Esophagus muscularis mucosa (tissue), 4 donors: ENCODE data around the gene RAB17. TPM values are rescaled to one million over a fixed set of nuclear protein-coding genes. Genes with fewer than 3 reads are reported as not detected.

ENCODE experiments used
- DNase-seq: peaks from one replicate; pipeline ENCODE4 v3.0.0-alpha.2; 2017; ENCODE audit errors: extremely low spot score
- H3K27ac ChIP-seq, 4 donors: fragments of 200-600 bp; sonication (generic); replicated peaks in 1 of 4; 1 replicate in 3 of 4; 2 replicates in 1 of 4; pipeline ENCODE4 v1.5.1; 2016 to 2019; ENCODE audit warnings: mild to moderate bottlenecking in 1 of 4
- H3K27me3 ChIP-seq, 4 donors: fragments of 200-600 bp; sonication (generic); one replicate each; pipeline versions ENCODE4 v1.5.1 to v1.6.0; 2016 to 2019
- H3K36me3 ChIP-seq, 4 donors: fragments of 200-600 bp; sonication (generic); one replicate each; pipeline ENCODE4 v1.5.1; 2016 to 2019
- H3K4me1 ChIP-seq, 4 donors: fragments of 200-600 bp; sonication (generic); one replicate each; pipeline ENCODE4 v1.5.1; 2016 to 2019
- H3K4me3 ChIP-seq, 4 donors: fragments of 200-600 bp; sonication (generic); 1 replicate in 2 of 4; 2 replicates in 2 of 4; pipeline ENCODE4 v1.5.1; 2016 to 2019; ENCODE audit warnings: mild to moderate bottlenecking in 4 of 4, moderate library complexity in 1 of 4
- H3K9me3 ChIP-seq, 4 donors: fragments of 200-600 bp; sonication (generic); 1 replicate in 3 of 4; 2 replicates in 1 of 4; pipeline ENCODE4 v1.5.1; 2016 to 2019
- EP300 ChIP-seq: sonication (generic); formaldehyde crosslinking; IDR thresholded peaks from one replicate; pipeline ENCODE4 v1.6.1; 2017; ENCODE audit warnings: antibody characterized with exemption
- POLR2A ChIP-seq: fragments of 450-650 bp; IDR thresholded peaks from one replicate; pipeline ENCODE4 v1.6.1; 2017; ENCODE audit warnings: antibody characterized with exemption, moderate library complexity, mild to moderate bottlenecking, low read depth
- POLR2AphosphoS5 ChIP-seq, 2 donors: sonication (generic); formaldehyde crosslinking; IDR thresholded peaks; one replicate each; pipeline ENCODE4 v1.6.1; 2017; ENCODE audit warnings: antibody characterized with exemption in 2 of 2
- WGBS: methylation state at CpG from one replicate; pipeline ENCODE4 v1.1.5; 2018; 5-methylcytosine and 5-hydroxymethylcytosine counted together
- intact Hi-C: fragments of 100-400 bp; cut with DNase I; formaldehyde crosslinking; loops from one replicate; pipeline ENCODE4 v1.15.1; 2023
- total RNA-seq, 4 donors: library from RNA; depleted of rRNA; stranded (reverse); fragments of >200 nt; gene quantifications; one replicate each; pipeline versions ENCODE4 v1.1.0 to v1.2.1, GENCODE V29; 2016
- TF ChIP-seq, protein P1 (sequence below), 3 experiments: fragments of 200-600 bp in 2 of 3; fragments of 450-650 bp in 1 of 3; sonication (generic) in 2 of 3; IDR thresholded peaks; one replicate each; pipeline ENCODE4 v1.5.1; 2017 to 2019; ENCODE audit warnings: antibody characterized with exemption in 3 of 3, mild to moderate bottlenecking in 2 of 3, moderate library complexity in 1 of 3

The RAB17 gene
- total RNA-seq, 4 donors from 2014 or later, result 0.83 to 3.7 (median 1.4) TPM

DNA sequence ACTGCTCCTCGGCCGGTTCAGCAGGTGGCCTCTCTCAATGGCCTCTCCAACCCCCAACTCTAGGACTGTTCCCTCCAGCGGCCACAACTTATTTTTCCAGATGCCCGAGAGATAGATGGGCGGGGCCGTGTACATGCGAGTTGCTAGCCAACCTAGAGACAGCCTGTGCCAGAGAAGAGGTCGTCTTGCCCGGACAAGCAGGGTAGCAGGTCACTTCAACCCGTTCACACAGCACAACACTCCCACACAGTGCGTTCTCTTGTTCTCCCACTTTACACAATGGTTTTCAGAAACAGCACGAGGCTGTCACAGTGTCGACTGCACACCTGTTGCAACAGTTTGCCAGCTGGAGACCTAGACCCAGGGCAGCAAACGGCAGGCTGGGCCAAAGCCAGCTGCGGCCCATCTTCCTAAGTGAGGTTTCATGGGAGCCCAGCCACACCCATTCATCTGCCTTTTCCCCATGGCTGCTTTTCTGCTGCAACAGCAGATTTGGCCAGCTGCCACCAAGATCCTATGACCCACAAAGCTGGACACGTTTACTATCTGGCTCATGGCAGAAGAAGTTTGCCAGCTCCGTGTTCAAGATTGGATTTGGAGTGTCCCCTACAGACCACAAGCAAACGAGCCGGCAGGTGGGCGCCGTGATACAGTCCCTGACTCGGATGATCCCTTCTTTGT is 31.4 kb downstream of the RAB17 start:
- peak; percentile 94 for DNase-seq
- Histone ChIP-seq H3K4me1 (peaks cover 9 to 30% (median 26%) of the 10 kb centered on the region in 4 donors), H3K36me3 (peaks cover 0 to 2% (median 0%) of the 10 kb centered on the region in 4 donors), H3K4me3 (no peak overlapping the region), H3K27ac (no peak overlapping the region), H3K27me3 (peaks cover 0 to 10% (median 0%) of the 10 kb centered on the region in 4 donors), H3K9me3 (peaks cover 0 to 12% (median 8%) of the 10 kb centered on the region in 4 donors)
- TF ChIP-seq POLR2A, result no peak
- no peak for TF ChIP-seq EP300
- TF ChIP-seq POLR2AphosphoS5 (IDR thresholded peaks at IDR 0.05), result peak; percentile 58 to 63
- TF ChIP-seq, protein P1, sequence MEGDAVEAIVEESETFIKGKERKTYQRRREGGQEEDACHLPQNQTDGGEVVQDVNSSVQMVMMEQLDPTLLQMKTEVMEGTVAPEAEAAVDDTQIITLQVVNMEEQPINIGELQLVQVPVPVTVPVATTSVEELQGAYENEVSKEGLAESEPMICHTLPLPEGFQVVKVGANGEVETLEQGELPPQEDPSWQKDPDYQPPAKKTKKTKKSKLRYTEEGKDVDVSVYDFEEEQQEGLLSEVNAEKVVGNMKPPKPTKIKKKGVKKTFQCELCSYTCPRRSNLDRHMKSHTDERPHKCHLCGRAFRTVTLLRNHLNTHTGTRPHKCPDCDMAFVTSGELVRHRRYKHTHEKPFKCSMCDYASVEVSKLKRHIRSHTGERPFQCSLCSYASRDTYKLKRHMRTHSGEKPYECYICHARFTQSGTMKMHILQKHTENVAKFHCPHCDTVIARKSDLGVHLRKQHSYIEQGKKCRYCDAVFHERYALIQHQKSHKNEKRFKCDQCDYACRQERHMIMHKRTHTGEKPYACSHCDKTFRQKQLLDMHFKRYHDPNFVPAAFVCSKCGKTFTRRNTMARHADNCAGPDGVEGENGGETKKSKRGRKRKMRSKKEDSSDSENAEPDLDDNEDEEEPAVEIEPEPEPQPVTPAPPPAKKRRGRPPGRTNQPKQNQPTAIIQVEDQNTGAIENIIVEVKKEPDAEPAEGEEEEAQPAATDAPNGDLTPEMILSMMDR (IDR thresholded peaks at IDR 0.05), result peak in 1 of 3 experiments; percentile 16
- WGBS, result 60% methylated on average over 20 of the region's 22 CpGs
- intact Hi-C loops, result no loop called here

DNA sequence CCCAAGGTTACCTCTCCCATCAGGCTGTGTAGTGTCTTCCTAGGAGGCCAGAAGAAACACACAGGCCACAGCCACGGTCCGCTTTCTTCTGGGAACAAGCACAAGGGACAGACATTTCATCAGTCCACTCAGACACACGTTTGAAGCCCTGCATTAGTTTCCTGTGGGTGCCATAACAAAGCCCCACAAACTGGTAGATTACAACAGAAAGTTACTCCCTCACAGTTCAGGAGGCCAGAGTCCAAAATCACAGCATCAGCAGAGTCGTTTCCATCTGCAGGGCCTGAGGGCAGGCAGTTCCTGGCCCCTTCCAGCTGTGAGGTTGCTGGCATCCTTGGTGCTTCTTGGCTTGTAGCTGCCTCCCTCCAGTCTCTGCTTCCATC is 32.9 kb downstream of the RAB17 start:
- no peak for TF ChIP-seq POLR2A
- TF ChIP-seq EP300, result no peak
- TF ChIP-seq, protein P1 (IDR thresholded peaks at IDR 0.05), result no peak
- no peak for TF ChIP-seq POLR2AphosphoS5 (IDR thresholded peaks at IDR 0.05)
- Histone ChIP-seq H3K4me1 (peaks cover 9 to 30% (median 26%) of the 10 kb centered on the region in 4 donors), H3K36me3 (peaks cover 0 to 3% (median 0%) of the 10 kb centered on the region in 4 donors), H3K9me3 (peaks cover 0 to 12% (median 8%) of the 10 kb centered on the region in 4 donors), H3K4me3 (no peak overlapping the region), H3K27me3 (no peaks in the 10 kb centered on the region), H3K27ac (peak overlapping the region; percentile 54 to 68 (median 60))
- DNase-seq, result no peak
- WGBS, result 73% methylated on average over 4 of the region's 4 CpGs
- intact Hi-C loops, result no loop called here

GRCh38 chr2:237556773-237557632 is 33.5 kb downstream of the RAB17 start:
- TF ChIP-seq POLR2A (no peak), POLR2AphosphoS5 (IDR thresholded peaks at IDR 0.05) (peak in 1 of 2 donors; percentile 24), EP300 (no peak)
- TF ChIP-seq, protein P1 (IDR thresholded peaks at IDR 0.05), result peak in 2 of 3 experiments; percentile 8 to 36
- Histone ChIP-seq H3K27ac (peak overlapping the region; percentile 54 to 68 (median 60)), H3K36me3 (peaks cover 0 to 3% (median 0%) of the 10 kb centered on the region in 4 donors), H3K27me3 (no peaks in the 10 kb centered on the region), H3K4me3 (peak overlapping the region in 1 of 4 donors; percentile 12), H3K9me3 (peaks cover 0 to 12% (median 8%) of the 10 kb centered on the region in 4 donors), H3K4me1 (peaks cover 9 to 34% (median 26%) of the 10 kb centered on the region in 4 donors)
- no peak for DNase-seq
- intact Hi-C loops, result no loop called here
- 40% methylated on average over 8 of the region's 11 CpGs for WGBS

- H3K4me1 ChIP-seq, result peaks cover 9 to 40% (median 32%) of the 10 kb centered on the region in 4 donors
- H3K9me3 ChIP-seq, result peaks cover 0 to 12% (median 8%) of the 10 kb centered on the region in 4 donors
- no peak overlapping the region for H3K27ac ChIP-seq
- H3K4me3 ChIP-seq, result no peak overlapping the region
- 95% methylated on average over 1 of the region's 1 CpG for WGBS
- intact Hi-C loops, result no loop called here
- DNase-seq, result no peak
- TF ChIP-seq EP300, result no peak
- TF ChIP-seq POLR2A, result no peak
- H3K36me3 ChIP-seq, result peaks cover 0 to 3% (median 0%) of the 10 kb centered on the region in 4 donors
- no peaks in the 10 kb centered on the region for H3K27me3 ChIP-seq
Measured at GRCh38 chr2:237555560-237555959, 35.0 kb downstream of the RAB17 start.

DNA sequence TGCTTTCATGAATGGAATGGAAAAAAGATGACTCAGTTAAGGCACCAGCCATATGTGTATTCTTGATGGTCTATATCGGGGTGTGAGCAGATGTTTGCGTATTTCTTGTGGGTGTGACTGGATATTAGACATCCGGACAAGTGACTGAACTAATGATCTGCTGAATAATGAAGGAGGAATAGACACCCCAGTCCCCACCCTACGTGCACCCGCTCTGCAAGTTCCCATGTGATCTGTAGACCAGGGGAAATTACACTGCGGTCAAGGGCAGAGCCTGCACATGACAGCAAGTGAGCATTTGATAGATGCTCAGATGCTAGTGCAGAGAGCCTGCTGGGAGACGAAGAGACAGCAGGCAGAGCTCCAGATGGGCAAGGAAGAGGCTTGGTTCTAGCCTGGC is 36.6 kb downstream of the RAB17 start:
- DNase-seq, result no peak
- TF ChIP-seq, protein P1 (IDR thresholded peaks at IDR 0.05), result no peak
- no peak for TF ChIP-seq EP300
- TF ChIP-seq POLR2AphosphoS5 (IDR thresholded peaks at IDR 0.05), result no peak
- no peak for TF ChIP-seq POLR2A
- Histone ChIP-seq H3K36me3 (peaks cover 0 to 3% (median 0%) of the 10 kb centered on the region in 4 donors), H3K9me3 (peaks cover 0 to 12% (median 8%) of the 10 kb centered on the region in 4 donors), H3K27ac (no peak overlapping the region), H3K4me3 (no peak overlapping the region), H3K4me1 (peaks cover 1 to 31% (median 23%) of the 10 kb centered on the region in 4 donors), H3K27me3 (no peaks in the 10 kb centered on the region)
- intact Hi-C loops, result no loop called here
- 90% methylated on average over 7 of the region's 7 CpGs for WGBS
